OCI-LY7 (cell line): Measurements from ENCODE around the gene MTERF1.

Experiments used
- CTCF ChIP-seq: fragments of 200-600 bp; sonication (generic); conservative IDR thresholded peaks from 2 replicates; pipeline ENCODE4 v1.5.1; 2014; ENCODE audit warnings: mild to moderate bottlenecking, antibody characterized with exemption, low read length, moderate library complexity, mixed read lengths
- EZH2phosphoT487 ChIP-seq: fragments of 200-600 bp; sonication (generic); IDR thresholded peaks from 2 replicates; pipeline ENCODE4 v1.6.1; 2018; ENCODE audit warnings: low read depth, borderline replicate concordance, mild to moderate bottlenecking, mixed run types, antibody characterized with exemption, low read length, moderate library complexity, mixed read lengths

GRCh38 chr7:91915401-91916050 lies 35.0 kb upstream of the MTERF1 start:
- TF ChIP-seq CTCF (no peak), EZH2phosphoT487 (no peak)
